Smooth muscle cell of the pulmonary artery (primary cell): ENCODE results near the gene MCCC2. TPM values are rescaled to one million over a fixed set of nuclear protein-coding genes. Genes with fewer than 3 reads are reported as not detected.

Experiments used
- total RNA-seq: library from RNA; depleted of rRNA; stranded (reverse); fragments of >200 nt; gene quantifications from 2 replicates; pipeline ENCODE4 v1.2.3, GENCODE V29; 2014

MCCC2 gene
- total RNA-seq, result 21.9 and 24.9 TPM in 2 replicates

DNA sequence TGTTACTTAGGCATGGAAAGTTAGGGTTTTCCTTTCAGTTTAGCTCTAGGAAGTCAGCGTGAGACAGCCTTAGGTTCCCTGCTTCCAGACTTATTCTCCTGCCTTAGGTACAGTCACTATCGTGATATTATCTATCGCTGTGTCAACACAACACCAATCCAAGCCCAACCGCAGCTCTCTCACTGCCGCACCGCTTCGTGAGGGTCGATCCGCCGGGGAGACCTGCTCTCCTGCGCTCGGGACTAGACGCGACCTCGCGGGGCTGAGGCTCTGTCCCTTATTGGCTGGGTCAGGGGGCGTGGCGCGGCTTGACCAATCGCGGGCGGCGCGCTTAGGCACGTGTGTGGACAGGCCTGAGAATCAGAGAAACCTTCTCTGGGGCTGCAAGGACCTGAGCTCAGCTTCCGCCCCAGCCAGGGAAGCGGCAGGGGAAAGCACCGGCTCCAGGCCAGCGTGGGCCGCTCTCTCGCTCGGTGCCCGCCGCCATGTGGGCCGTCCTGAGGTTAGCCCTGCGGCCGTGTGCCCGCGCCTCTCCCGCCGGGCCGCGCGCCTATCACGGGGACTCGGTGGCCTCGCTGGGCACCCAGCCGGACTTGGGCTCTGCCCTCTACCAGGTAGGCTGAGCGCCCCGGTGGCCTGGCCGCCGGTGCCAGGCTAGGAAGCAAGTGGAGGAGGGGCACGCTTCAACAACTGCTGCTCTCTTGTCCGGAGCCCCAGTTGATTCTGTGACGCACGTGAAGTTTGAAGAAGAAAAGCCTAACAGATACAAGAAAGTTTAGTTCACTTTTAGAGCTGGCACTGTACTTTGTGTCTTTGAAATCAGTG lies at the start of gene MCCC2:
Gene MCCC2 (plus strand): TSS at position 400 of the 825 bp plus-strand sequence. CDS start 86 bp downstream, at position 486.

Other genes with a start within 250 kb of the MCCC2 start
- gene BDP1, start 131.7 kb upstream of the MCCC2 start, total RNA-seq, result 23.8 and 24.9 TPM in 2 replicates
- not detected in 2 replicates for gene CARTPT, start 131.9 kb downstream of the MCCC2 start, total RNA-seq